ENCODE measurements around the gene CDH23. TPM values are rescaled to one million over a fixed set of nuclear protein-coding genes. Genes with fewer than 3 reads are reported as not detected.

The CDH23 gene
- total RNA-seq, 2 experiments from 2014 or later = 4.6 to 5.2 TPM

- no peaks in the 10 kb centered on the region for H3K27me3 Mint-ChIP-seq
- H3K36me3 ChIP-seq (ENCODE audit: insufficient read depth, low read length) = no peaks in the 10 kb centered on the region
- ATAC-seq (ENCODE audit: poor library complexity) (no peak), DNase-seq (no peak)
- no peak overlapping the region for H3K27ac Mint-ChIP-seq
- ChIA-PET POLR2A (no interaction called here), CTCF (no interaction called here)
- no peak overlapping the region for H3K27ac ChIP-seq (ENCODE audit: low read depth in 1 of 2, low read length in 2 of 2)
- intact Hi-C loops (cut with DNase I, micrococcal nuclease) = no loop called here
- H3K4me1 Mint-ChIP-seq (ENCODE audit: low read depth) = no peaks in the 10 kb centered on the region
- H3K4me3 ChIP-seq (ENCODE audit: low read length) = no peak overlapping the region
- no peak overlapping the region for H3K4me3 Mint-ChIP-seq
- H3K9me3 Mint-ChIP-seq = no peaks in the 10 kb centered on the region
- no peaks in the 10 kb centered on the region for H3K4me1 ChIP-seq (ENCODE audit: insufficient read depth, low read length)
- H3K27me3 ChIP-seq (ENCODE audit: control insufficient read depth in 1 of 2, insufficient read depth in 2 of 2, low read length in 2 of 2) = no peaks in the 10 kb centered on the region
- no peaks in the 10 kb centered on the region for H3K36me3 Mint-ChIP-seq (ENCODE audit: low read depth)
- no peak for TF ChIP-seq CTCF (IDR thresholded peaks at IDR 0.05)
- no peaks in the 10 kb centered on the region for H3K9me3 ChIP-seq (ENCODE audit: control insufficient read depth in 1 of 2, insufficient read depth in 1 of 2, low read length in 2 of 2)
Observed at GRCh38 chr10:71513936-71514335, 117.2 kb downstream of the CDH23 start.

DNA sequence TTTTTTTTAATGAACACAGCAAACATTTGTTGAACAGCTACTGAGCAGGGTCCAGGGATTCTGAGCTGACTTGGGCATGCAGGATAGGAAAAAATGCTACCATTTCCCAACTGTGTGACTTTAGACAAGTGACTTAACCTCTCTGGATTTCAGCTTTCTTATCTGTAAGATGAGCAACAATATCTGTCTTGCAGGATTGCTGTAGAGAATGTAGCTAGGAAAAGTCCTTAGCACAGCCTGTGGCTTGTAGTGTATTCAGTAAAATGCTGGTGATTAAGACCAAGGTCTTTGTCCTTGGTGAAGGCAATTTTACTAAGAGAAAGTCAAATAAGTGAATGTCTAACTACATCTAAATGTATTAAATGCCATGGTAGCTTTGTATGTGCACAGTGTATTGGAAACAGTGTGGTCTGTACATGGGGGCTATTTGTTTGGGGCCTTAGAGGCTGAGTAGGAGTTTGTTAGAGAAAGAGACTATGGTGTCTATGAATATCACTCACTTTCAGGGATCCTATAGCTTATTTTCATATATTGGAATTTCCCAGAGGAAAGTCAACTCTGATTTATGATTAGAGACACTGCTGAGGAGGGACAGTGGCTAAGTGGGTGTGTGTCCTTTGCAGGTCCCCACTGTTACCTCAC, 118.9 kb downstream of the CDH23 start:
- no peaks in the 10 kb centered on the region for H3K36me3 ChIP-seq (ENCODE audit: insufficient read depth, low read length)
- no peaks in the 10 kb centered on the region for H3K27me3 Mint-ChIP-seq
- ChIA-PET POLR2A (no interaction called here), CTCF (no interaction called here)
- no peak for DNase-seq
- no peak overlapping the region for H3K27ac Mint-ChIP-seq
- H3K4me1 Mint-ChIP-seq (ENCODE audit: low read depth) = no peaks in the 10 kb centered on the region
- H3K9me3 Mint-ChIP-seq = no peaks in the 10 kb centered on the region
- H3K4me3 Mint-ChIP-seq = no peak overlapping the region
- ATAC-seq (ENCODE audit: poor library complexity) = no peak
- no peak overlapping the region for H3K27ac ChIP-seq (ENCODE audit: low read depth in 1 of 2, low read length in 2 of 2)
- H3K36me3 Mint-ChIP-seq (ENCODE audit: low read depth) = no peaks in the 10 kb centered on the region
- no peaks in the 10 kb centered on the region for H3K27me3 ChIP-seq (ENCODE audit: control insufficient read depth in 1 of 2, insufficient read depth in 2 of 2, low read length in 2 of 2)
- H3K4me1 ChIP-seq (ENCODE audit: insufficient read depth, low read length) = no peaks in the 10 kb centered on the region
- no peak overlapping the region for H3K4me3 ChIP-seq (ENCODE audit: low read length)
- intact Hi-C loops (cut with DNase I, micrococcal nuclease) = no loop called here
- no peak for TF ChIP-seq CTCF (IDR thresholded peaks at IDR 0.05)
- no peaks in the 10 kb centered on the region for H3K9me3 ChIP-seq (ENCODE audit: control insufficient read depth in 1 of 2, insufficient read depth in 1 of 2, low read length in 2 of 2)

DNA sequence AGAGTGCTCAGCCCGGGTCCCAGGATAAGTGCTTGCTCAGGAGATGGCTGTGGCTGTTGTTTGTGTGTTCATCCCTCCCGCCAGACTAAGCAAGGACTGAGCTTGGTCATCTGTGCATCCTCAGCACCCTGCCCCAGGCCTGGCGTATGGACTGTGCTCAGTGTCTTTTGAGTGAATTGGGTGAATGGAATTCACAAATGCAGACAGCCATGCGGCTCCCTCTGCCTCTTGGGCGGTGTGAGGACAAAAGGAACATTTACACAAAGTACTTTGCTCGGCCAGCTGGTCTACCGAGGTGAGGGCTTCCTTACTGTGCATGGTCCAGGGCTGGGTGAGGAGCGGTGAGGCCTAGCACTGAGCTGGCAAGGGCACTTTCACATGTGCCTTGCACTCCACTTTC, 120.2 kb downstream of the CDH23 start:
- H3K4me1 ChIP-seq (ENCODE audit: insufficient read depth, low read length) = no peaks in the 10 kb centered on the region
- no peaks in the 10 kb centered on the region for H3K36me3 ChIP-seq (ENCODE audit: insufficient read depth, low read length)
- H3K27me3 Mint-ChIP-seq = no peaks in the 10 kb centered on the region
- no peaks in the 10 kb centered on the region for H3K9me3 ChIP-seq (ENCODE audit: control insufficient read depth in 1 of 2, insufficient read depth in 1 of 2, low read length in 2 of 2)
- no peaks in the 10 kb centered on the region for H3K27me3 ChIP-seq (ENCODE audit: control insufficient read depth in 1 of 2, insufficient read depth in 2 of 2, low read length in 2 of 2)
- no peak for DNase-seq
- POLR2A ChIA-PET = no interaction called here
- no peaks in the 10 kb centered on the region for H3K4me1 Mint-ChIP-seq (ENCODE audit: low read depth)
- no peak overlapping the region for H3K27ac Mint-ChIP-seq
- no peak overlapping the region for H3K4me3 ChIP-seq (ENCODE audit: low read length)
- CTCF ChIA-PET = no interaction called here
- H3K36me3 Mint-ChIP-seq (ENCODE audit: low read depth) = no peaks in the 10 kb centered on the region
- no peaks in the 10 kb centered on the region for H3K9me3 Mint-ChIP-seq
- ATAC-seq (ENCODE audit: poor library complexity) = no peak
- H3K27ac ChIP-seq (ENCODE audit: low read depth in 1 of 2, low read length in 2 of 2) = no peak overlapping the region
- intact Hi-C loops (cut with DNase I, micrococcal nuclease) = no loop called here
- H3K4me3 Mint-ChIP-seq = no peak overlapping the region
- no peak for TF ChIP-seq CTCF (IDR thresholded peaks at IDR 0.05)
